WERI-Rb-1 (cell line): ENCODE results near the gene KLHL21.

ENCODE experiments used
- DNase-seq: peaks from one replicate; pipeline ENCODE4 v3.0.0-alpha.2; 2020
- H3K27ac ChIP-seq: fragments of 250-450 bp; sonication (Bioruptor Pico); 2 replicates; pipeline ENCODE4 v1.5.1; 2020; ENCODE audit warnings: mild to moderate bottlenecking, moderate library complexity
- H3K27me3 ChIP-seq: fragments of 250-450 bp; sonication (Bioruptor Pico); 2 replicates; pipeline ENCODE4 v1.5.1; 2021; ENCODE audit warnings: mild to moderate bottlenecking, low read depth, moderate library complexity; ENCODE audit not compliant: insufficient read depth, severe bottlenecking
- H3K36me3 ChIP-seq: fragments of 250-450 bp; sonication (Bioruptor Pico); 2 replicates; pipeline ENCODE4 v1.5.1; 2020; ENCODE audit warnings: mild to moderate bottlenecking, moderate library complexity
- H3K4me3 ChIP-seq: 2 replicates; pipeline ENCODE4 v1.5.1; 2011; ENCODE audit warnings: low read depth, mild to moderate bottlenecking, control low read depth, low read length
- H3K9me3 ChIP-seq: fragments of 250-450 bp; sonication (Bioruptor Pico); 2 replicates; pipeline ENCODE4 v1.5.1; 2021; ENCODE audit warnings: mild to moderate bottlenecking, moderate library complexity; ENCODE audit not compliant: severe bottlenecking
- TF ChIP-seq, protein P1 (sequence below): IDR thresholded peaks from 2 replicates; pipeline ENCODE4 v1.5.1; 2011; ENCODE audit warnings: low read depth, mild to moderate bottlenecking, control low read depth, inconsistent platforms, low read length

KLHL21 gene

GRCh38 chr1:6584126-6585080 lies 18.3 kb downstream of the KLHL21 start:
- no peak for DNase-seq
- Histone ChIP-seq H3K27ac (peak overlapping the region; percentile 81), H3K9me3 (no peaks in the 10 kb centered on the region), H3K36me3 (peaks cover 57% of the 10 kb centered on the region), H3K27me3 (no peaks in the 10 kb centered on the region), H3K4me3 (no peak overlapping the region)
- TF ChIP-seq, protein P1, sequence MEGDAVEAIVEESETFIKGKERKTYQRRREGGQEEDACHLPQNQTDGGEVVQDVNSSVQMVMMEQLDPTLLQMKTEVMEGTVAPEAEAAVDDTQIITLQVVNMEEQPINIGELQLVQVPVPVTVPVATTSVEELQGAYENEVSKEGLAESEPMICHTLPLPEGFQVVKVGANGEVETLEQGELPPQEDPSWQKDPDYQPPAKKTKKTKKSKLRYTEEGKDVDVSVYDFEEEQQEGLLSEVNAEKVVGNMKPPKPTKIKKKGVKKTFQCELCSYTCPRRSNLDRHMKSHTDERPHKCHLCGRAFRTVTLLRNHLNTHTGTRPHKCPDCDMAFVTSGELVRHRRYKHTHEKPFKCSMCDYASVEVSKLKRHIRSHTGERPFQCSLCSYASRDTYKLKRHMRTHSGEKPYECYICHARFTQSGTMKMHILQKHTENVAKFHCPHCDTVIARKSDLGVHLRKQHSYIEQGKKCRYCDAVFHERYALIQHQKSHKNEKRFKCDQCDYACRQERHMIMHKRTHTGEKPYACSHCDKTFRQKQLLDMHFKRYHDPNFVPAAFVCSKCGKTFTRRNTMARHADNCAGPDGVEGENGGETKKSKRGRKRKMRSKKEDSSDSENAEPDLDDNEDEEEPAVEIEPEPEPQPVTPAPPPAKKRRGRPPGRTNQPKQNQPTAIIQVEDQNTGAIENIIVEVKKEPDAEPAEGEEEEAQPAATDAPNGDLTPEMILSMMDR: peak; percentile 12; the same call in 1 of the 2 replicates

DNA sequence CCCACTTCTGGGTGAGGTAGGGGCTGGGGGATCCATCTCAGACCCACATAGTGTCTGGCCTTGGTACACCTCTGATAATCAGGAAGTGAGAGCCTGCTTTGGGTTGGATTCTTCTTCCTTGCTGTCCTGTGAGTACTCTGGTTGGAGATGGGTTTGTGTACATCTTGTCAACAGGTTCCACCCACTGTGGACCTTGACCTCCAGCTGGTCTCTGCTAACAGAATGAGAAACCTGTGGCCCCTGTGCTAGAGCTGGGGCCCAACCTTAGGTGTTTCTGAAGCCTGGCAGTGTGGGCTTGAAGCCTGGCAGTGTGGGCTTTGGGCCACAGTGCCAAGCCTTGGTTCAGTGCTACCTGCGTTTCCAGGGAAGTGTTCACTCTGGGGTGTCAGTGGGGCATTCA lies 20.3 kb downstream of the KLHL21 start:
- TF ChIP-seq, protein P1: no peak
- no peak overlapping the region for H3K4me3 ChIP-seq
- no peak for DNase-seq

DNA sequence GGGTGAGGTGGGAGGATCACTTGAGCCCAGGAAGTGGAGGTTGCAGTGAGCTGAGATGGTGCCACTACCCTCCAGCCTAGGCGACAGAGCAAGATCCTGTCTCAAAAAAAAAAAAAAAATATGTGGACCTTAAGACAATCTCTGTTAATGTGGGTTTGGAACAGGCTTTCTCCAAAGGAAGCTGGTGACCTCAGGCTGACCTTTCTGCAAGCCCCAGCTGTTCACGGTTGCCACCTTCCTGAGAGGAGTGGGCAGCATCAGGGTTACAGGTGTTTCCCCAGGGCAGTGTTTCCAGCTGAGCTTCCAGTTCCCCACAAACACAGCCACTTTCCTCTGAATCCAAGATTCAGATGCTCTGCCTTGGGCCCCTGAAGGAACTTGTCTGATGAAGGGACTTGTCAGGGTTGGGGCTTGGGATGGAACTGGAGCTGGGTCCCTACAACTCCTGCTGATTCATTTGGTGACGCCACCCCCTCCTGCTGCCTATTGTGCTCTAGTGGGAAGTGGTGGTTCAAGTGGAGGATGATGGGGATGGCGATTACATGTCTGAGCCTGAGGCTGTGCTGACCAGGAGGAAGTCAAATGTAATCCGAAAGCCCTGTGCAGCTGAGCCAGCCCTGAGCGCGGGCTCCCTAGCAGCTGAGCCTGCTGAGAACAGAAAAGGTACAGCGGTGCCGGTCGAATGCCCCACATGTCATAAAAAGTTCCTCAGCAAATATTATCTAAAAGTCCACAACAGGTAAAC lies 20.9 kb downstream of the KLHL21 start:
- no peak overlapping the region for H3K4me3 ChIP-seq
- H3K27me3 ChIP-seq: no peaks in the 10 kb centered on the region
- no peaks in the 10 kb centered on the region for H3K9me3 ChIP-seq
- TF ChIP-seq, protein P1: no peak
- H3K36me3 ChIP-seq: peaks cover 30% of the 10 kb centered on the region
- no peak for DNase-seq
- no peak overlapping the region; the same call in 1 of the 2 replicates for H3K27ac ChIP-seq

More for the DNA sequence above, 20.3 kb downstream of the KLHL21 start:
- Histone ChIP-seq H3K9me3 (no peaks in the 10 kb centered on the region), H3K27me3 (no peaks in the 10 kb centered on the region), H3K27ac (peak overlapping the region; percentile 14), H3K36me3 (peaks cover 37% of the 10 kb centered on the region)

DNA sequence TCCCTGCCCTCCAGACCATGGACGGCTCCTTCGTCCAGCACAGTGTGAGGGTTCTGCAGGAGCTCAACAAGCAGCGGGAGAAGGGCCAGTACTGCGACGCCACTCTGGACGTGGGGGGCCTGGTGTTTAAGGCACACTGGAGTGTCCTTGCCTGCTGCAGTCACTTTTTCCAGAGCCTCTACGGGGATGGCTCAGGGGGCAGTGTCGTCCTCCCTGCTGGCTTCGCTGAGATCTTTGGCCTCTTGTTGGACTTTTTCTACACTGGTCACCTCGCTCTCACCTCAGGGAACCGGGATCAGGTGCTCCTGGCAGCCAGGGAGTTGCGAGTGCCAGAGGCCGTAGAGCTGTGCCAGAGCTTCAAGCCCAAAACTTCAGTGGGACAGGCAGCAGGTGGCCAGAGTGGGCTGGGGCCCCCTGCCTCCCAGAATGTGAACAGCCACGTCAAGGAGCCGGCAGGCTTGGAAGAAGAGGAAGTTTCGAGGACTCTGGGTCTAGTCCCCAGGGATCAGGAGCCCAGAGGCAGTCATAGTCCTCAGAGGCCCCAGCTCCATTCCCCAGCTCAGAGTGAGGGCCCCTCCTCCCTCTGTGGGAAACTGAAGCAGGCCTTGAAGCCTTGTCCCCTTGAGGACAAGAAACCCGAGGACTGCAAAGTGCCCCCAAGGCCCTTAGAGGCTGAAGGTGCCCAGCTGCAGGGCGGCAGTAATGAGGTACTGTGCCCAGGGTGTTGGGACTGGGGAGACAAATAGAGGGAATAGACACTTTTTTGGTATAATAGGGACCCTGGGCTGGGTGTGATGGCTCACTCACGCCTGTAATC lies 21.9 kb downstream of the KLHL21 start:
- Histone ChIP-seq H3K9me3 (no peaks in the 10 kb centered on the region), H3K4me3 (peak overlapping the region; percentile 81), H3K36me3 (peaks cover 29% of the 10 kb centered on the region), H3K27ac (peak overlapping the region; percentile 88), H3K27me3 (no peaks in the 10 kb centered on the region)
- TF ChIP-seq, protein P1: 0 out of 2 replicates have a peak, but pooled peaks have one; percentile 3
- no peak for DNase-seq

DNA sequence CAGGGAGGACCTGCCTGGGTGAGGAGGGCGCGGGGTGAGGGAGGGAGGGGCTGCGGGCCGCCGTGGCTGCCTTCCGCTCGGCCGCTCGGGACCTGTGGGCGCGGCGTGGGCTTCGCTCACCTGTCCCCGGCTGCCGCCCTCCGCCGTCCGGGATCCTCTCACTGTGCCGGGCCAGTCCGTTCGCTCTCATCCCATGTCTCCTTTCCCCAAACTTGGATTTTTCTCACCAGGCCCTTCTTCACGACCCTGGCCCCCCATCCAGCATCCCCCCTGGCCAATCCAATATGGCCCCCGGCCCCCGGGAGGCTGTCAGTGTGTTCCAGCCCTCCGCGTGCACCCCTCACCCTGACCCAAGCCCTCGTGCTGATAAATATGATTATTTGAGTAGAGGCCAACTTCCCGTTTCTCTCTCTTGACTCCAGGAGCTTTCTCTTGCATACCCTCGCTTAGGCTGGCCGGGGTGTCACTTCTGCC lies 22.5 kb downstream of the KLHL21 start:
- peaks cover 29% of the 10 kb centered on the region for H3K36me3 ChIP-seq
- H3K4me3 ChIP-seq: peak overlapping the region; percentile 81
- H3K27me3 ChIP-seq: no peaks in the 10 kb centered on the region
- TF ChIP-seq, protein P1: no peak
- DNase-seq: no peak
- no peaks in the 10 kb centered on the region for H3K9me3 ChIP-seq
- H3K27ac ChIP-seq: peak overlapping the region; percentile 88
